NCI-H345 treated with DMSO at 0.1 percent for 48 hours (cell line): ENCODE measurements around the gene GATA5.
A peak's percentile ranks its signal among the peaks of the same experiment; 100 is the strongest.
"Not testable (repeated sequence)": the region's sequence is repeated elsewhere in the genome, so short reads cannot be mapped to it uniquely, and the experiment has no call there.

Experiments
- DNase-seq: peaks from one replicate; lab custom pipeline; 2025; ENCODE audit not compliant: unreplicated experiment; lab: John Stamatoyannopoulos, UW

GATA5 gene

GRCh38 chr20:62505337-62506045, 29.7 kb upstream of the GATA5 start:
- no peak for DNase-seq

GRCh38 chr20:62504323-62504722, 28.5 kb upstream of the GATA5 start:
- no peak for DNase-seq

GRCh38 chr20:62503401-62504178, 27.8 kb upstream of the GATA5 start:
- no peak for DNase-seq

GRCh38 chr20:62502496-62503095, 26.8 kb upstream of the GATA5 start:
- DNase-seq = no peak

- peak; percentile 8 for DNase-seq
These were observed 26.2 kb upstream of the GATA5 start for GRCh38 chr20:62501801-62502495.

- DNase-seq = peak; percentile 34
These were observed 24.6 kb upstream of the GATA5 start for GRCh38 chr20:62500237-62500864.

GRCh38 chr20:62499758-62500236, 24.0 kb upstream of the GATA5 start:
- no peak for DNase-seq

GRCh38 chr20:62498874-62499273, 23.1 kb upstream of the GATA5 start:
- no peak for DNase-seq

GRCh38 chr20:62496568-62497218, 20.9 kb upstream of the GATA5 start:
- DNase-seq = peak; percentile 10

- no peak for DNase-seq
These were observed 20.2 kb upstream of the GATA5 start for GRCh38 chr20:62495749-62496567.

GRCh38 chr20:62494980-62495748, 19.4 kb upstream of the GATA5 start:
- no peak for DNase-seq

GRCh38 chr20:62494537-62494936, 18.7 kb upstream of the GATA5 start:
- no peak for DNase-seq

GRCh38 chr20:62493886-62494285, 18.1 kb upstream of the GATA5 start:
- DNase-seq = no peak

GRCh38 chr20:62493253-62493885, 17.6 kb upstream of the GATA5 start:
- DNase-seq = no peak

- no peak for DNase-seq
These were observed 16.9 kb upstream of the GATA5 start for GRCh38 chr20:62492711-62493110.

GRCh38 chr20:62490783-62491182, 15.0 kb upstream of the GATA5 start:
- DNase-seq = not testable (repeated sequence)

- DNase-seq = no peak
These were observed 14.1 kb upstream of the GATA5 start for GRCh38 chr20:62489932-62490263.

GRCh38 chr20:62489186-62489931, 13.6 kb upstream of the GATA5 start:
- no peak for DNase-seq
